Spinal cord (tissue), 10 donors: ENCODE data around the gene HMGCR. TPM values are rescaled to one million over a fixed set of nuclear protein-coding genes. Genes with fewer than 3 reads are reported as not detected.

Experiments used
- DNase-seq, 6 donors: peaks; one replicate each; pipeline versions ENCODE4 v3.0.0 to v3.0.0-alpha.2; 2013 to 2015; ENCODE audit warnings: low spot score in 6 of 6, low read depth in 4 of 6
- H3K27ac ChIP-seq: one replicate; pipeline ENCODE4 v1.5.1; 2013; ENCODE audit warnings: low read depth, low read length, control low read depth
- H3K27me3 ChIP-seq: one replicate; pipeline ENCODE4 v1.6.1; 2013; ENCODE audit warnings: low read length; ENCODE audit not compliant: control insufficient read depth, insufficient read depth
- H3K36me3 ChIP-seq: one replicate; pipeline ENCODE4 v1.6.1; 2013; ENCODE audit warnings: low read length; ENCODE audit not compliant: control insufficient read depth, insufficient read depth
- H3K4me1 ChIP-seq: one replicate; pipeline ENCODE4 v1.6.1; 2013; ENCODE audit warnings: low read length; ENCODE audit not compliant: control insufficient read depth, insufficient read depth
- H3K4me3 ChIP-seq: one replicate; pipeline ENCODE4 v1.5.1; 2013; ENCODE audit warnings: low read depth, low read length, control low read depth
- H3K9me3 ChIP-seq: one replicate; pipeline ENCODE4 v1.6.1; 2013; ENCODE audit warnings: low read length; ENCODE audit not compliant: control insufficient read depth, insufficient read depth
- whole genome bisulfite sequencing: methylation state at CpG from one replicate; pipeline ENCODE4 v1.1.5; 2013; ENCODE audit warnings: missing lambda C conversion rate; ENCODE audit not compliant: insufficient coverage; 5-methylcytosine and 5-hydroxymethylcytosine counted together
- polyA plus RNA-seq, 2 donors: library from polyadenylated mRNA; unstranded; fragments of 120-200 nt; gene quantifications; one replicate each; pipeline ENCODE4 v1.2.1, GENCODE V29; 2013; ENCODE audit not compliant: insufficient read length in 2 of 2
- total RNA-seq, 2 donors: library from RNA; depleted of rRNA in 1 of 2; stranded (reverse); fragments of 120-200 nt in 1 of 2; fragments of >200 nt in 1 of 2; gene quantifications; one replicate each; pipeline versions ENCODE4 v1.2.3 to v1.2.4, GENCODE V29; 2013 to 2014
- donor health status: healthy.

HMGCR gene
- total and polyA plus RNA-seq, 4 donors: 67.7 to 263 (median 128) TPM

GRCh38 chr5:75366787-75367186 is 29.8 kb downstream of the HMGCR start:
- H3K27me3 ChIP-seq: no peaks in the 10 kb centered on the region
- H3K4me1 ChIP-seq: peaks cover 12% of the 10 kb centered on the region
- peaks cover 1% of the 10 kb centered on the region for H3K36me3 ChIP-seq
- no peaks in the 10 kb centered on the region for H3K9me3 ChIP-seq
- WGBS: 90% methylated on average over 9 of the region's 9 CpGs
- no peak overlapping the region for H3K4me3 ChIP-seq
- DNase-seq: no peak
- no peak overlapping the region for H3K27ac ChIP-seq

GRCh38 chr5:75367401-75367800 is 30.4 kb downstream of the HMGCR start:
- Histone ChIP-seq H3K27ac (no peak overlapping the region), H3K36me3 (no peaks in the 10 kb centered on the region), H3K4me3 (no peak overlapping the region), H3K9me3 (no peaks in the 10 kb centered on the region), H3K4me1 (peaks cover 12% of the 10 kb centered on the region), H3K27me3 (no peaks in the 10 kb centered on the region)
- DNase-seq: no peak

- no peak overlapping the region for H3K4me3 ChIP-seq
- H3K36me3 ChIP-seq: no peaks in the 10 kb centered on the region
- no CpG with 5 or more reads among the region's 4 CpGs for WGBS
- no peak for DNase-seq
- H3K4me1 ChIP-seq: peaks cover 6% of the 10 kb centered on the region
- no peak overlapping the region for H3K27ac ChIP-seq
- H3K27me3 ChIP-seq: no peaks in the 10 kb centered on the region
- no peaks in the 10 kb centered on the region for H3K9me3 ChIP-seq
Measured at GRCh38 chr5:75368391-75368790, 31.4 kb downstream of the HMGCR start.

- no peaks in the 10 kb centered on the region for H3K4me1 ChIP-seq
- H3K36me3 ChIP-seq: peaks cover 11% of the 10 kb centered on the region
- H3K27me3 ChIP-seq: no peaks in the 10 kb centered on the region
- H3K27ac ChIP-seq: no peak overlapping the region
- no peak for DNase-seq
- no peaks in the 10 kb centered on the region for H3K9me3 ChIP-seq
- H3K4me3 ChIP-seq: no peak overlapping the region
- WGBS: no CpG with 5 or more reads among the region's 2 CpGs
Measured at GRCh38 chr5:75373862-75374261, 36.8 kb downstream of the HMGCR start.

GRCh38 chr5:75374394-75374814 is 37.4 kb downstream of the HMGCR start:
- no peak for DNase-seq
- Histone ChIP-seq H3K9me3 (no peaks in the 10 kb centered on the region), H3K4me1 (no peaks in the 10 kb centered on the region), H3K36me3 (peaks cover 13% of the 10 kb centered on the region), H3K27me3 (no peaks in the 10 kb centered on the region), H3K27ac (no peak overlapping the region), H3K4me3 (no peak overlapping the region)
- WGBS: 60% methylated on average over 7 of the region's 12 CpGs

GRCh38 chr5:75375414-75375813 is 38.4 kb downstream of the HMGCR start:
- Histone ChIP-seq H3K4me1 (no peaks in the 10 kb centered on the region), H3K27me3 (no peaks in the 10 kb centered on the region), H3K4me3 (no peak overlapping the region), H3K9me3 (no peaks in the 10 kb centered on the region), H3K27ac (no peak overlapping the region), H3K36me3 (peaks cover 18% of the 10 kb centered on the region)
- WGBS: no CpG with 5 or more reads among the region's 4 CpGs
- DNase-seq: no peak

GRCh38 chr5:75380099-75380498 is 43.1 kb downstream of the HMGCR start:
- H3K36me3 ChIP-seq: peaks cover 26% of the 10 kb centered on the region
- no peak for DNase-seq
- no peaks in the 10 kb centered on the region for H3K9me3 ChIP-seq
- H3K27me3 ChIP-seq: no peaks in the 10 kb centered on the region
- H3K4me1 ChIP-seq: no peaks in the 10 kb centered on the region
- no peak overlapping the region for H3K27ac ChIP-seq
- no peak overlapping the region for H3K4me3 ChIP-seq
- no CpG with 5 or more reads among the region's 1 CpG for WGBS

GRCh38 chr5:75381456-75381855 is 44.4 kb downstream of the HMGCR start:
- no peaks in the 10 kb centered on the region for H3K4me1 ChIP-seq
- WGBS: no CpG with 5 or more reads among the region's 4 CpGs
- no peak overlapping the region for H3K4me3 ChIP-seq
- no peak for DNase-seq
- no peaks in the 10 kb centered on the region for H3K9me3 ChIP-seq
- H3K27ac ChIP-seq: no peak overlapping the region
- no peaks in the 10 kb centered on the region for H3K27me3 ChIP-seq
- H3K36me3 ChIP-seq: peaks cover 27% of the 10 kb centered on the region

GRCh38 chr5:75384218-75384617 is 47.2 kb downstream of the HMGCR start:
- WGBS: no CpG with 5 or more reads among the region's 1 CpG
- no peak overlapping the region for H3K4me3 ChIP-seq

GRCh38 chr5:75387806-75388205 is 50.8 kb downstream of the HMGCR start:
- no peak for DNase-seq
- H3K9me3 ChIP-seq: no peaks in the 10 kb centered on the region
- peaks cover 7% of the 10 kb centered on the region for H3K36me3 ChIP-seq
- H3K27ac ChIP-seq: no peak overlapping the region
- WGBS: no CpG with 5 or more reads among the region's 6 CpGs
- no peaks in the 10 kb centered on the region for H3K4me1 ChIP-seq
- H3K27me3 ChIP-seq: no peaks in the 10 kb centered on the region
- no peak overlapping the region for H3K4me3 ChIP-seq

More at GRCh38 chr5:75384218-75384617, 47.2 kb downstream of the HMGCR start:
- no peaks in the 10 kb centered on the region for H3K27me3 ChIP-seq
- no peaks in the 10 kb centered on the region for H3K9me3 ChIP-seq
- H3K36me3 ChIP-seq: peaks cover 20% of the 10 kb centered on the region
- no peak for DNase-seq
- H3K27ac ChIP-seq: no peak overlapping the region
- no peaks in the 10 kb centered on the region for H3K4me1 ChIP-seq
